ENCODE results near the gene DAB2IP. TPM values are rescaled to one million over a fixed set of nuclear protein-coding genes. Genes with fewer than 3 reads are reported as not detected.

The DAB2IP gene
- total and polyA plus RNA-seq, 2 experiments from 2014 or later = 8.9 to 42.8 TPM

DNA sequence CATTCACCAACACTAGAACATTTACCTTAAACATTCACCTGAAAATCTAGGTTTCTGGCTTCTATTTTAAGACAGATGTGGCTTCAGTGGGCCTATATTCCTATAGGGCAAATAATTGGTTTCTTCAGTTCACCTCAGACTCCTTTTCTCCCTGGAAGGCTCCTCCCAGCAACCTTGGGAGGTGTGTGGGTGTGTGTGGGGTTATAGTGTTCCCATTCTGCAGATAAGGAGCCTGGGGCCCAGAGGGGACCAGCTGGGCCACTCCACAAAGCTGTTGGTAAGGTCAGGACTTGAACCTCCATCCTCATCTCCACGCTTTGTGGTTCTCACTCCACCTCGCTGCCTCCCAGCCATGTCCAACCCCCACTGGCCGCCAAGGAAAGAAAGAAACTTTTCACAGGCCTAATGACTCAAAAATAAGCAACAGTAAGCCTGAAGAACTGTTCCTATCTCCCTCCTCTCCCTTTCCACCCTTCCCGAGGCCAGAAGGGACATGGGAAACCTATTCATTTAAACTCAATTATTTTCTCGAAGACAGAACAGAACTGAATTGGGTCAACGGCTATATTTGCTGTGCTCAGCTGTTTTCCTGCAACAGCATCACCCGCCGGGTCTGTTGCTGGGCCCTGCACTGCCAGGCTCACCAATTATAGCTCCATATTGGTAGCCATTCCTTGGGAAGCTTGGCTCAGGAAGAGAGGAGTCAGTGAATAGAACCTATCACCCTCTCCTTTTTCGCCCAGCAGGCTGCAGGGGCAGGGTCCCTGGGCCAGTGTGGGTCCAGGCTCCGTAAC lies 78.5 kb downstream of the DAB2IP start:
- no peaks in the 10 kb centered on the region for H3K27me3 ChIP-seq (ENCODE audit: insufficient read depth)
- H3K4me1 ChIP-seq (ENCODE audit: insufficient read depth) = peaks cover 14% of the 10 kb centered on the region
- no peak overlapping the region for H3K27ac ChIP-seq (ENCODE audit: low read depth)
- no peak overlapping the region for H2AFZ ChIP-seq
- no peaks in the 10 kb centered on the region for H3F3A ChIP-seq (replicated peaks; ENCODE audit: low read depth)
- no peaks in the 10 kb centered on the region for H3K9me2 ChIP-seq (ENCODE audit: insufficient read depth)
- peaks cover 4% of the 10 kb centered on the region for H3K27me3 Mint-ChIP-seq (ENCODE audit: insufficient read depth, low read depth, poor library complexity)
- H3K4me3 Mint-ChIP-seq = no peak overlapping the region
- H3K36me3 Mint-ChIP-seq (ENCODE audit: low read depth) = no peaks in the 10 kb centered on the region; the same call in 2 of the 3 replicates
- H3K4me3 ChIP-seq = no peak overlapping the region
- no peak overlapping the region for H3K4me2 ChIP-seq
- TF ChIP-seq NANOG (IDR thresholded peaks at IDR 0.05; ENCODE audit: borderline replicate concordance) (no peak), EZH2phosphoT487 (IDR thresholded peaks at IDR 0.05; ENCODE audit: unreplicated experiment) (no peak), EZH2 (IDR thresholded peaks at IDR 0.05; ENCODE audit: low read depth, unreplicated experiment) (no peak), ZNF114 (CRISPR knock-in tag; IDR thresholded peaks at IDR 0.05) (no peak), CREB1 (CRISPR knock-in tag; IDR thresholded peaks at IDR 0.05; ENCODE audit: low read depth) (no peak)
- TF ChIP-seq, protein P1, sequence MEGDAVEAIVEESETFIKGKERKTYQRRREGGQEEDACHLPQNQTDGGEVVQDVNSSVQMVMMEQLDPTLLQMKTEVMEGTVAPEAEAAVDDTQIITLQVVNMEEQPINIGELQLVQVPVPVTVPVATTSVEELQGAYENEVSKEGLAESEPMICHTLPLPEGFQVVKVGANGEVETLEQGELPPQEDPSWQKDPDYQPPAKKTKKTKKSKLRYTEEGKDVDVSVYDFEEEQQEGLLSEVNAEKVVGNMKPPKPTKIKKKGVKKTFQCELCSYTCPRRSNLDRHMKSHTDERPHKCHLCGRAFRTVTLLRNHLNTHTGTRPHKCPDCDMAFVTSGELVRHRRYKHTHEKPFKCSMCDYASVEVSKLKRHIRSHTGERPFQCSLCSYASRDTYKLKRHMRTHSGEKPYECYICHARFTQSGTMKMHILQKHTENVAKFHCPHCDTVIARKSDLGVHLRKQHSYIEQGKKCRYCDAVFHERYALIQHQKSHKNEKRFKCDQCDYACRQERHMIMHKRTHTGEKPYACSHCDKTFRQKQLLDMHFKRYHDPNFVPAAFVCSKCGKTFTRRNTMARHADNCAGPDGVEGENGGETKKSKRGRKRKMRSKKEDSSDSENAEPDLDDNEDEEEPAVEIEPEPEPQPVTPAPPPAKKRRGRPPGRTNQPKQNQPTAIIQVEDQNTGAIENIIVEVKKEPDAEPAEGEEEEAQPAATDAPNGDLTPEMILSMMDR (conservative IDR thresholded peaks at IDR 0.05; ENCODE audit: low read depth in 2 of 2) = no peak
- TF ChIP-seq, protein P2, sequence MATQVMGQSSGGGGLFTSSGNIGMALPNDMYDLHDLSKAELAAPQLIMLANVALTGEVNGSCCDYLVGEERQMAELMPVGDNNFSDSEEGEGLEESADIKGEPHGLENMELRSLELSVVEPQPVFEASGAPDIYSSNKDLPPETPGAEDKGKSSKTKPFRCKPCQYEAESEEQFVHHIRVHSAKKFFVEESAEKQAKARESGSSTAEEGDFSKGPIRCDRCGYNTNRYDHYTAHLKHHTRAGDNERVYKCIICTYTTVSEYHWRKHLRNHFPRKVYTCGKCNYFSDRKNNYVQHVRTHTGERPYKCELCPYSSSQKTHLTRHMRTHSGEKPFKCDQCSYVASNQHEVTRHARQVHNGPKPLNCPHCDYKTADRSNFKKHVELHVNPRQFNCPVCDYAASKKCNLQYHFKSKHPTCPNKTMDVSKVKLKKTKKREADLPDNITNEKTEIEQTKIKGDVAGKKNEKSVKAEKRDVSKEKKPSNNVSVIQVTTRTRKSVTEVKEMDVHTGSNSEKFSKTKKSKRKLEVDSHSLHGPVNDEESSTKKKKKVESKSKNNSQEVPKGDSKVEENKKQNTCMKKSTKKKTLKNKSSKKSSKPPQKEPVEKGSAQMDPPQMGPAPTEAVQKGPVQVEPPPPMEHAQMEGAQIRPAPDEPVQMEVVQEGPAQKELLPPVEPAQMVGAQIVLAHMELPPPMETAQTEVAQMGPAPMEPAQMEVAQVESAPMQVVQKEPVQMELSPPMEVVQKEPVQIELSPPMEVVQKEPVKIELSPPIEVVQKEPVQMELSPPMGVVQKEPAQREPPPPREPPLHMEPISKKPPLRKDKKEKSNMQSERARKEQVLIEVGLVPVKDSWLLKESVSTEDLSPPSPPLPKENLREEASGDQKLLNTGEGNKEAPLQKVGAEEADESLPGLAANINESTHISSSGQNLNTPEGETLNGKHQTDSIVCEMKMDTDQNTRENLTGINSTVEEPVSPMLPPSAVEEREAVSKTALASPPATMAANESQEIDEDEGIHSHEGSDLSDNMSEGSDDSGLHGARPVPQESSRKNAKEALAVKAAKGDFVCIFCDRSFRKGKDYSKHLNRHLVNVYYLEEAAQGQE (IDR thresholded peaks at IDR 0.05; ENCODE audit: unreplicated experiment) = no peak
- no peak overlapping the region for H3K27ac Mint-ChIP-seq
- peaks cover 39% of the 10 kb centered on the region for H3K4me1 Mint-ChIP-seq
- peaks cover 29% of the 10 kb centered on the region for H4K20me1 ChIP-seq (replicated peaks; ENCODE audit: insufficient read depth)
- no peaks in the 10 kb centered on the region for H3K9me3 Mint-ChIP-seq
- ATAC-seq (no peak), DNase-seq (ENCODE audit: low spot score) (no peak)
- no peaks in the 10 kb centered on the region for H3K36me3 ChIP-seq (ENCODE audit: insufficient read depth)
- H3K79me2 ChIP-seq (replicated peaks; ENCODE audit: insufficient read depth) = peaks cover 55% of the 10 kb centered on the region

DNA sequence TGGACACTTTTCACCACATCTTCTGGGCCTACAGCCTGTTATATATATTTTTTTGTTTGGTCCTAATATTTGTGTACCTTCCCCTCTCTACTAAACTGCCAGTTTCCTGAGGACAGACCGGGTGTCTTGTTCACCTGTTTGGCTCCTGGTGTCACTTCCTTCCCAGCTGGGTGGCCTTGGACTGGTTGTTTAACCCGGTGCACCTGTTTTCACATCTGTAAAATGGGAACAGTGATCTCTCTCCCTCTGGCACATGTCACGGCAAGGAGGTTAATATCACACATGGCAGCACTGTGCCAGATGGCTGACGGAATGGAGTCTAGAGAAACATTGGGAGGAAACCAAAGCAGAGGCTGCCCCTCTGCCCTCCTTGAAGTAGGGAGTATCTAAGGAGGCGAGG lies 79.7 kb downstream of the DAB2IP start:
- H3K9me3 Mint-ChIP-seq = no peaks in the 10 kb centered on the region
- H4K20me1 ChIP-seq (replicated peaks; ENCODE audit: insufficient read depth) = peaks cover 36% of the 10 kb centered on the region
- H3K27ac ChIP-seq (ENCODE audit: low read depth) = no peak overlapping the region
- H3K4me1 ChIP-seq (ENCODE audit: insufficient read depth) = peaks cover 24% of the 10 kb centered on the region
- no peak overlapping the region for H3K4me2 ChIP-seq
- no peak overlapping the region for H2AFZ ChIP-seq
- no peaks in the 10 kb centered on the region for H3K9me2 ChIP-seq (ENCODE audit: insufficient read depth)
- no peak for DNase-seq (ENCODE audit: low spot score)
- H3K36me3 ChIP-seq (ENCODE audit: insufficient read depth) = no peaks in the 10 kb centered on the region
- H3K79me2 ChIP-seq (replicated peaks; ENCODE audit: insufficient read depth) = peaks cover 44% of the 10 kb centered on the region
- H3K4me1 Mint-ChIP-seq = peaks cover 41% of the 10 kb centered on the region
- peaks cover 7% of the 10 kb centered on the region; the same call in 1 of the 2 replicates for H3F3A ChIP-seq (replicated peaks; ENCODE audit: low read depth)
- H3K4me3 ChIP-seq = no peak overlapping the region
- no peak for ATAC-seq
- H3K36me3 Mint-ChIP-seq (ENCODE audit: low read depth) = no peaks in the 10 kb centered on the region; the same call in 2 of the 3 replicates
- TF ChIP-seq, protein P3, sequence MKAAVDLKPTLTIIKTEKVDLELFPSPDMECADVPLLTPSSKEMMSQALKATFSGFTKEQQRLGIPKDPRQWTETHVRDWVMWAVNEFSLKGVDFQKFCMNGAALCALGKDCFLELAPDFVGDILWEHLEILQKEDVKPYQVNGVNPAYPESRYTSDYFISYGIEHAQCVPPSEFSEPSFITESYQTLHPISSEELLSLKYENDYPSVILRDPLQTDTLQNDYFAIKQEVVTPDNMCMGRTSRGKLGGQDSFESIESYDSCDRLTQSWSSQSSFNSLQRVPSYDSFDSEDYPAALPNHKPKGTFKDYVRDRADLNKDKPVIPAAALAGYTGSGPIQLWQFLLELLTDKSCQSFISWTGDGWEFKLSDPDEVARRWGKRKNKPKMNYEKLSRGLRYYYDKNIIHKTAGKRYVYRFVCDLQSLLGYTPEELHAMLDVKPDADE (IDR thresholded peaks at IDR 0.05) = no peak
- no peak for TF ChIP-seq STAT1 (IDR thresholded peaks at IDR 0.05; ENCODE audit: unreplicated experiment)
- no peak overlapping the region for H3K4me3 Mint-ChIP-seq
- H3K27me3 ChIP-seq (ENCODE audit: insufficient read depth) = 0 out of 2 replicates have a peak, but pooled peaks cover 8% of the 10 kb centered on the region
- H3K27me3 Mint-ChIP-seq (ENCODE audit: insufficient read depth, low read depth, poor library complexity) = peaks cover 12% of the 10 kb centered on the region
- H3K27ac Mint-ChIP-seq = no peak overlapping the region

Measured in GM23338 (cell line).